Measurements from ENCODE around the gene DHCR24.

The DHCR24 gene

DNA sequence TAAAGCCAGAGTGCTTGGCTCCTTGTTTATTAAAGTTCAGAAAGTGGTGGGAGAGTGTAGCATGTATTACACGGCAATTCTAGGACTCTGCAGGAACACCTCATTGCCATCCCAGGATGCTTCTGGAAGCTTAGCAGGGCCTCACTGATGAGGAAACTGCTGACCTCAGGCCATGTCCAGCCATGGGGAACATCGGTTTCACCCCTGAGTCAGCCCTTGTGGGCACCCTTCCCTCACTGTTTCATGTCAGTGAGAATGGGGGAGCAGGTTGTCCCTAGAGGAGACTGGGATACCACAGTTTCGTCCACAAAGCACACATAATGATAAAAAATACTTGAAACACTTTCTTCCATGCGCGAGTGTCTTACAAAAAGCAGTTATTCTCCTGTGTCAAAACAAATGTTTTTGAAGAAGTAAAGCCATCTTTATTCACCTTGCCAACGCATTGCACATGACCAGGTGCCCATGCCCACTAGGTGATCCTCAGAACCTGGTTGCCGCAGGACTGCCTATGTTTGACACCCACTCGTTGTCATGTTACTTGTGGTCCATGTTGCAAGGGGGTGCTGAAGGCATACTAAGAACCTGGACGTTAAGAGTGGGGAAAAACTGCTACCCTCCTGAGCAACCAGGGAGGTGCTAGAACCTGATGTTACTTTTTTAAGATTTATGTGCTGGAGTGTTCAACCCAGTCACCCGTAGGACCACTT, 44.6 kb downstream of the DHCR24 start:
- TF ChIP-seq, protein P1, sequence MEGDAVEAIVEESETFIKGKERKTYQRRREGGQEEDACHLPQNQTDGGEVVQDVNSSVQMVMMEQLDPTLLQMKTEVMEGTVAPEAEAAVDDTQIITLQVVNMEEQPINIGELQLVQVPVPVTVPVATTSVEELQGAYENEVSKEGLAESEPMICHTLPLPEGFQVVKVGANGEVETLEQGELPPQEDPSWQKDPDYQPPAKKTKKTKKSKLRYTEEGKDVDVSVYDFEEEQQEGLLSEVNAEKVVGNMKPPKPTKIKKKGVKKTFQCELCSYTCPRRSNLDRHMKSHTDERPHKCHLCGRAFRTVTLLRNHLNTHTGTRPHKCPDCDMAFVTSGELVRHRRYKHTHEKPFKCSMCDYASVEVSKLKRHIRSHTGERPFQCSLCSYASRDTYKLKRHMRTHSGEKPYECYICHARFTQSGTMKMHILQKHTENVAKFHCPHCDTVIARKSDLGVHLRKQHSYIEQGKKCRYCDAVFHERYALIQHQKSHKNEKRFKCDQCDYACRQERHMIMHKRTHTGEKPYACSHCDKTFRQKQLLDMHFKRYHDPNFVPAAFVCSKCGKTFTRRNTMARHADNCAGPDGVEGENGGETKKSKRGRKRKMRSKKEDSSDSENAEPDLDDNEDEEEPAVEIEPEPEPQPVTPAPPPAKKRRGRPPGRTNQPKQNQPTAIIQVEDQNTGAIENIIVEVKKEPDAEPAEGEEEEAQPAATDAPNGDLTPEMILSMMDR (IDR thresholded peaks at IDR 0.05; ENCODE audit: low read depth, low read length): no peak

DNA sequence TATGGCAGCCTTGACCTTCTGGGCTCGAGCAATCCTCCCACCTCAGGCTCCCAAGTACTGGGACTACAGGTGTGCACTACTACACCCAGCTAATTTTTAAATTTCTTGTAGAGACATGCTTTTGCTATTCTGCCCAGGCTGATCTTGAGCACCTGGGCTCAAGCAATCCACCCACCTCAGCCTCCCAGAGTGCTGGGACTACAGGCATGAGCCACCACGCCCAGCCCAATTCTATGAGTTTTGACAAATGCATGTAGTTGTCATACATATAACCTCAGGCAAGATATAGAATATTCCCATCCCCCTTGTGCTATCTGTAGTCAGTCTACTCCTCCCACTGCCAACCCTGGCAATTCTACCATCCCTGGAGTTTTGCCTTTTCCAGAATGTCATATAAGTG, 47.2 kb downstream of the DHCR24 start:
- no peak for DNase-seq (ENCODE audit: extremely low read depth, low read depth)
- TF ChIP-seq, protein P1 (IDR thresholded peaks at IDR 0.05; ENCODE audit: low read depth, low read length): no peak

More for the DNA sequence above, 44.6 kb downstream of the DHCR24 start:
- DNase-seq (ENCODE audit: extremely low read depth, low read depth): no peak

DNA sequence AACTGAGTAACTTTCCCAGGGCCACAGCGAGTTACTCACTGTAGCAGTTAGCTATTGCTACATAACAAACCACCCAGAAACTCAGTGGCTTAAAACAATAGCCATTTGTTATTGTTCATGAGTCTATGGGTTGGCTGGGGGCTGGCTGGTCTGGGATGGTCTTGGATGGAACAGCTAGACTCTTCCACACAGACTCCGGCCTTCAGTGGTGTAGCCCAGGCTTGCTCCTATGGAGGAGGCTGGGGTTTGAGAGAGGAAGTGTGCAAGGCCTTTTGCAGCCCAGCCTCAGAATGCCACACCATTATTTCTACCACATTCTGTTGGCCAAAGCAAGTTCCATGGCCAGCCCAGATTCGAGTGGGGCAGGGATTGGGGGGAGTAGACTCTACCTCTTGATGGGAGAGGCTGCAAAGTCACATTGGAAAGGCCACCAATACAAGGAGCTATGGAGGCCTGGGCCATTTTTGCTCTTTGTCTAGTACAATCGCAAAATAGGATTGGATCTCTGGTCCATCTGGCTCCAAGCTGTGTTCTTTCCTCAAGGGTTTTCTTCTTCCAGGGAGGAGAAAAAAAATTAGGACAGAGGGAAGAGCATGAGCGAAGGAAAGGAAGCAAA, 48.3 kb downstream of the DHCR24 start:
- TF ChIP-seq, protein P1 (IDR thresholded peaks at IDR 0.05; ENCODE audit: low read depth, low read length): no peak
- DNase-seq (ENCODE audit: extremely low read depth, low read depth): no peak

DNA sequence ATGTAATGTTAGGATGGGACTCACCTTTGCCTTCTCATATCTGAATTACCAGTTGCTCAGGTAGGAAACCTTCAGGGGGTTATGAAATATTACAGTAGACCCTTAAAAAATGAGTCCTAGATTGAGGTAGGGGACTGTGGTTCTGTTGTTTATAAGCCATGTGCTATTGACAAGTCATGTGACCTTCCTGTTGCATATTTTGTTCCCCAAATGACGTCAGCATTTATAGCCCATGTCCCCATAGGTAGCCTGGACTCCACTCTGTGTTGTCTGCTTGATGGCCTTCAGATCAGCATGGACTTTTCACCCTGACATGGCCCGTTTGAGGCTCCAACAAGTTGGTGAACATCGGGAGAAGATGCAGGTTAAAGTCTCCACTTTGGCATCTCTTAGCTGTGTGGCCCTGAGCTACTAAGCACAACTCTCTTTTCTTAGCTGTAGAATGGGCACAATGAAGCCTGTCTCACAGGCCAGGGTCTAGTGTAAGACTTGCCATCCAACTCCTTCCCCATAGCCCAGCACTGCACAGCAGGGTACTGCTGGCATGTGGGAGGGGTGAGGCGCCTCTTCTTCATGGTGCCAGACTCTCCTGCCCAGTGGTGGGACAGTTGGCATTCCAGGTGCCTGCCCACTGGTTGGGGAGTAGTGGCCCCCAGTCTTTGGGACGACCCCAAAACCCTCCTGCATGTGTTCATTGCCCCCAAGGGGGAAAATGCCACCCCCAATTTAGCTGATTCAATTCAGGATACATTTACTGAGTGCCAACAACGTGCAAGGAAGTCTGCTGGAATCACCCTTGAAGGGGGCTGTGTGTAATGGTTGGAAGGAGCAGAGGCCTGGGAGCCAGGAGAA, 49.8 kb downstream of the DHCR24 start:
- no peak for DNase-seq (ENCODE audit: extremely low read depth, low read depth)

DNA sequence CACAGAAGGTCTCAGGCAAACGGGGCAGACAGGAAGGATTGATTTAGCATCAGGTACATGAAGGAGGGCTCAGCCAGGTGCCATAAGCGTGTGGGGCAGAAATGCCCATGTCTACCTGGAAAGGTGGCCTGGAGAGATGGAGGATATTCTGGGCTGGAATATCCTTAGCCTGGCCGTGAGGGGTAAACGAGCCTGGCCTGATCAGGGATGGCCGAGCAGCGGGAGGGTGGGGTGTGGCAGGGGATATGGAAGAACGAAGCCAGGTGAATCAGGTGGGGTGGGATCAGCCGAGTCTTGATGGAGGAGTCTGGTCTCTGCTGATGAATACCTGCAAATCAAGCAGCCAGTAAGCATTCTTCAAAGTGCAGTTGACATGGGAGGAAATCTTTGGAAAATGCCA, 50.4 kb downstream of the DHCR24 start:
- no peak for DNase-seq (ENCODE audit: extremely low read depth, low read depth)

More for the DNA sequence above, 49.8 kb downstream of the DHCR24 start:
- TF ChIP-seq, protein P1 (IDR thresholded peaks at IDR 0.05; ENCODE audit: low read depth, low read length): no peak

DNA sequence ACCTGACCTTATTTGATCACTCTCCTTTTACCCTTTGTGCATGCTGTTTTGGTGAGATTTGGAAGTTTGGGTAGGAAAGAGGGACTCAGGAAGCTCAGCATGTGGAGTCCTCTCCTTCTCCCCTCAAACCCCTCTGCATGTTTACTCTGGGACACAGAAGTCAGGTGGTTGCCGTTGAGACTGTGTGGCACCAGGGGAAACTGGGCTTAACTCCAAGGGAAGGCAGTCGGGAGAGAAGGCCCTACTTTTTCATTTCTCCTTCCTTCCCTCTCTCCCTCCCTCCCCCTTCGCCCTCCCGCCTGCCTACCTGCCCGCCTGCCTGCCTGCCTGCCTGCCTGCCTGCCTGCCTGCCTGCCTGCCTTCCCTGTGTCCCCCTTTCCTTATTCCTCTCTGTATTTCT, 51.0 kb downstream of the DHCR24 start:
- no peak for DNase-seq (ENCODE audit: extremely low read depth, low read depth)
- TF ChIP-seq, protein P1 (IDR thresholded peaks at IDR 0.05; ENCODE audit: low read depth, low read length): no peak

More for the DNA sequence above, 50.4 kb downstream of the DHCR24 start:
- TF ChIP-seq, protein P1 (IDR thresholded peaks at IDR 0.05; ENCODE audit: low read depth, low read length): no peak
